Keratinocyte (primary cell): ENCODE results near the gene TLL1. TPM values are rescaled to one million over a fixed set of nuclear protein-coding genes. Genes with fewer than 3 reads are reported as not detected.

ENCODE experiments used
- DNase-seq: peaks from one replicate; pipeline ENCODE4 v3.0.0-alpha.2; 2011; ENCODE audit warnings: low read depth, missing footprints, low spot score
- FAIRE-seq: peaks from 2 replicates; lab custom pipeline; 2011; peaks lifted over from hg19 to GRCh38; lab: Jason Lieb, UNC
- H2AFZ ChIP-seq: 2 replicates; pipeline ENCODE4 v1.6.0; 2012; ENCODE audit warnings: low read length, control low read depth, inconsistent platforms; ENCODE audit not compliant: control insufficient read depth
- H3K27ac ChIP-seq: 2 replicates; pipeline ENCODE4 v1.5.1; 2011; ENCODE audit warnings: low read length; ENCODE audit not compliant: control insufficient read depth, insufficient read depth
- H3K27me3 ChIP-seq: 3 replicates; pipeline ENCODE4 v1.6.0; 2011; ENCODE audit warnings: low read length; ENCODE audit not compliant: control insufficient read depth, insufficient read depth; ENCODE audit errors: extremely low read depth
- H3K36me3 ChIP-seq, 2 experiments: 2 replicates in 1 of 2; 3 replicates in 1 of 2; pipeline ENCODE4 v1.5.1; 2011; ENCODE audit warnings: low read length in 2 of 2, mild to moderate bottlenecking in 1 of 2; ENCODE audit not compliant: control insufficient read depth in 2 of 2, insufficient read depth in 2 of 2; ENCODE audit errors: extremely low read depth in 1 of 2
- H3K4me1 ChIP-seq: 3 replicates; pipeline ENCODE4 v1.5.1; 2011; ENCODE audit warnings: low read length; ENCODE audit not compliant: control insufficient read depth, insufficient read depth; ENCODE audit errors: extremely low read depth
- H3K4me2 ChIP-seq: 3 replicates; pipeline ENCODE4 v1.6.0; 2011; ENCODE audit warnings: low read depth, low read length; ENCODE audit not compliant: control insufficient read depth, insufficient read depth; ENCODE audit errors: extremely low read depth
- H3K4me3 ChIP-seq, 3 experiments: fragments of 200-600 bp in 1 of 3; sonication (generic) in 1 of 3; 2 replicates in 2 of 3; 3 replicates in 1 of 3; pipeline ENCODE4 v1.5.1; 2011 to 2016; ENCODE audit warnings: low read length in 3 of 3, mild to moderate bottlenecking in 3 of 3, control low read depth in 2 of 3, inconsistent platforms in 1 of 3, low read depth in 1 of 3, mixed read lengths in 1 of 3, mixed run types in 1 of 3, moderate library complexity in 1 of 3; ENCODE audit not compliant: control insufficient read depth in 2 of 3, insufficient read depth in 2 of 3; ENCODE audit errors: extremely low read depth in 1 of 3
- H3K79me2 ChIP-seq: 2 replicates; pipeline ENCODE4 v1.6.0; 2012; ENCODE audit warnings: low read length; ENCODE audit not compliant: control insufficient read depth, insufficient read depth
- H3K9ac ChIP-seq: 3 replicates; pipeline ENCODE4 v1.6.0; 2011; ENCODE audit warnings: low read length; ENCODE audit not compliant: control insufficient read depth, insufficient read depth; ENCODE audit errors: extremely low read depth
- H3K9me1 ChIP-seq: 3 replicates; pipeline ENCODE4 v1.6.0; 2011; ENCODE audit warnings: low read length; ENCODE audit not compliant: control insufficient read depth, insufficient read depth; ENCODE audit errors: extremely low read depth
- H3K9me3 ChIP-seq: 2 replicates; pipeline ENCODE4 v1.5.1; 2012; ENCODE audit warnings: low read depth, low read length; ENCODE audit not compliant: control insufficient read depth
- H4K20me1 ChIP-seq: 3 replicates; pipeline ENCODE4 v1.6.0; 2011; ENCODE audit warnings: low read length; ENCODE audit not compliant: control insufficient read depth, insufficient read depth; ENCODE audit errors: extremely low read depth
- CTCF ChIP-seq, 3 experiments: IDR thresholded peaks in 1 of 3; conservative IDR thresholded peaks in 1 of 3; optimal IDR thresholded peaks in 1 of 3; 2 replicates in 2 of 3; 3 replicates in 1 of 3; pipeline versions ENCODE3 to v1.5.1; 2011; ENCODE audit warnings: low read length in 3 of 3, mild to moderate bottlenecking in 3 of 3, moderate library complexity in 2 of 3, control low read depth in 1 of 3, inconsistent platforms in 1 of 3; ENCODE audit not compliant: insufficient read depth in 2 of 3; ENCODE audit errors: extremely low read depth in 1 of 3
- EZH2 ChIP-seq: IDR thresholded peaks from one replicate; pipeline ENCODE4 v1.6.1; 2012; ENCODE audit warnings: inconsistent platforms, mild to moderate bottlenecking, low read length, moderate library complexity
- dilution Hi-C: fragments of 300-500 bp; cut with MboI; formaldehyde crosslinking; loops from one replicate; pipeline ENCODE4 v1.7.0; 2020; ENCODE audit warnings: low sequenced_read_pairs; ENCODE audit not compliant: extremely low pct_ligation_motif_present
- polyA plus RNA-seq, 5 experiments: library from polyadenylated mRNA; depleted of rRNA in 3 of 5; stranded (reverse) in 3 of 5; stranded (forward) in 1 of 5; unstranded in 1 of 5; fragments of >200 nt; gene quantifications; 1 replicate in 1 of 5; 2 replicates in 3 of 5; 3 replicates in 1 of 5; pipeline versions ENCODE4 v1.2.1 to v1.2.3, GENCODE V29; 2011 to 2012; ENCODE audit warnings: missing spikeins in 2 of 5, low read depth in 1 of 5, low replicate concordance in 1 of 5

Gene TLL1
- polyA plus RNA-seq, 1 donor (not counting 4 experiments of a cell fraction or from before 2014, with no cell fraction given): 1.5 TPM

DNA sequence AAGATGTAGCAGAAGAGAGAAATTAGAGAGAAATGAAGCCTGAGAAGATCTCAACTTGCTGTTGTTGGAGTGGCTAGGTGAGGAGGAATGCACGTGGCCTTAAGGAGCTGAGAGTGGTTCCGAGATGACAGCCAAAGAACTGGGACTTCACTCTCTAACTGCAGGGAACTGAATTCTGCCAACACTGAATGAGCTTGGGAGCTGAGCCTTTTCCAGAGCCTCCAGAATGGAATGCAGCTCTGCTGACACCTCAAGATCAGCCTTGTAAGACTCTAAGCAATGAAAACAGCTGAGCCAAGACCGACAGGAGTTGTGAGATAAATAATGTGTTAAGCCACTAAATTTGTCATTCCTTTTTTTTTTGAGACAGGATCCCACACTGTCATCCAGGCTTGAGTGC is 73.0 kb downstream of the TLL1 start:
- H2AFZ ChIP-seq: no peak overlapping the region
- H3K9ac ChIP-seq: no peak overlapping the region
- H3K27me3 ChIP-seq: no peaks in the 10 kb centered on the region
- H3K79me2 ChIP-seq: no peaks in the 10 kb centered on the region
- H3K4me3 ChIP-seq: no peak overlapping the region
- no peaks in the 10 kb centered on the region for H3K9me1 ChIP-seq
- H3K4me2 ChIP-seq: no peak overlapping the region
- no peaks in the 10 kb centered on the region for H3K4me1 ChIP-seq
- H3K9me3 ChIP-seq: no peaks in the 10 kb centered on the region
- H3K36me3 ChIP-seq: no peaks in the 10 kb centered on the region
- TF ChIP-seq EZH2: no peak
- no peak for TF ChIP-seq CTCF (optimal IDR thresholded peaks at IDR 0.05 in 1 of 3, IDR thresholded peaks at IDR 0.05 in 1 of 3, conservative IDR thresholded peaks at IDR 0.05 in 1 of 3; ENCODE audit: extremely low read depth in 1 of 3, insufficient read depth in 2 of 3, low read length in 3 of 3)
- H4K20me1 ChIP-seq: no peaks in the 10 kb centered on the region
- no peak overlapping the region for H3K27ac ChIP-seq
- FAIRE-seq: no peak
- no peak for DNase-seq
- dilution Hi-C loops: no loop called here

DNA sequence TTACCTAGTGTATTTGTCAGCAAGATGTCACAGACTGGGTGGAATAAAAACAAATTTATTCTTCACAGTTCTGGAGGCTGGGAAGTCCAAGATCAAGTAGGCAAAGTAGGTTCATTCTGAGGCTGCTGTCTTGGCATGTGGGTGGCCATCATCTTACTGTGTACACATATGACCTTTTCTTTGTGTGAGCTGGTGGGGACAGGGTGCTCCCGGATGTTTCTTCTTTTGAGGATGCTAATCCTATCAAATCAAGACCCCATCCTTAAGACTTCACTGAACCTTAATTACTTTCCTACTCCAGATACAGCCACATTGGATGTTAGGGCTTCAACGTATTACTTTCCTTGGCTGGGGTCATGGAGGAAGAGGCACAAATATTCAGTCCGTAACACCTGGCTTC is 74.0 kb downstream of the TLL1 start:
- FAIRE-seq: no peak
- H3K4me2 ChIP-seq: no peak overlapping the region
- no peaks in the 10 kb centered on the region for H3K27me3 ChIP-seq
- no peaks in the 10 kb centered on the region for H4K20me1 ChIP-seq
- H3K9ac ChIP-seq: no peak overlapping the region
- H3K79me2 ChIP-seq: no peaks in the 10 kb centered on the region
- dilution Hi-C loops: no loop called here
- no peak overlapping the region for H3K27ac ChIP-seq
- no peak overlapping the region for H2AFZ ChIP-seq
- no peaks in the 10 kb centered on the region for H3K36me3 ChIP-seq
- no peaks in the 10 kb centered on the region for H3K9me1 ChIP-seq
- H3K9me3 ChIP-seq: no peaks in the 10 kb centered on the region
- no peak for DNase-seq
- H3K4me3 ChIP-seq: no peak overlapping the region
- no peaks in the 10 kb centered on the region for H3K4me1 ChIP-seq
- TF ChIP-seq EZH2 (no peak), CTCF (optimal IDR thresholded peaks at IDR 0.05 in 1 of 3, IDR thresholded peaks at IDR 0.05 in 1 of 3, conservative IDR thresholded peaks at IDR 0.05 in 1 of 3; ENCODE audit: extremely low read depth in 1 of 3, insufficient read depth in 2 of 3, low read length in 3 of 3) (no peak)
